CD14-positive monocyte (primary cell): ENCODE data around the gene GOLPH3L. TPM values are rescaled to one million over a fixed set of nuclear protein-coding genes. Genes with fewer than 3 reads are reported as not detected.
A peak's percentile ranks its signal among the peaks of the same experiment; 100 is the strongest.
"Not testable (repeated sequence)": the region's sequence is repeated elsewhere in the genome, so short reads cannot be mapped to it uniquely, and the experiment has no call there.

Experiments
- DNase-seq, 3 donors: peaks; one replicate each; pipeline ENCODE4 v3.0.0-alpha.2; 2011 to 2022
- H2AFZ ChIP-seq: 2 replicates; pipeline ENCODE4 v1.6.0; 2012; ENCODE audit warnings: mild to moderate bottlenecking, low read depth, low read length, inconsistent platforms; ENCODE audit not compliant: insufficient read depth, poor library complexity, severe bottlenecking
- H3K27ac ChIP-seq, 2 donors: 1 replicate in 1 of 2; 2 replicates in 1 of 2; pipeline ENCODE4 v1.5.1; 2012 to 2013; ENCODE audit warnings: low read length in 2 of 2, control low read depth in 1 of 2, inconsistent platforms in 1 of 2, low read depth in 1 of 2, mild to moderate bottlenecking in 1 of 2
- H3K27me3 ChIP-seq, 2 donors: one replicate each; pipeline versions ENCODE4 v1.6.0 to v1.6.1; 2011 to 2013; ENCODE audit warnings: low read length in 2 of 2; ENCODE audit not compliant: control insufficient read depth in 2 of 2, insufficient read depth in 2 of 2
- H3K36me3 ChIP-seq, 2 donors: replicated peaks in 1 of 2; 1 replicate in 1 of 2; 2 replicates in 1 of 2; pipeline versions ENCODE4 v1.5.1 to v1.6.1; 2012 to 2013; ENCODE audit warnings: low read length in 2 of 2, control low read depth in 1 of 2, inconsistent platforms in 1 of 2, mild to moderate bottlenecking in 1 of 2; ENCODE audit not compliant: insufficient read depth in 2 of 2, control insufficient read depth in 1 of 2
- H3K4me1 ChIP-seq, 2 donors: 1 replicate in 1 of 2; 2 replicates in 1 of 2; pipeline versions ENCODE4 v1.5.1 to v1.6.1; 2012 to 2013; ENCODE audit warnings: low read length in 2 of 2, control low read depth in 1 of 2, inconsistent platforms in 1 of 2, mild to moderate bottlenecking in 1 of 2, moderate library complexity in 1 of 2; ENCODE audit not compliant: insufficient read depth in 2 of 2, control insufficient read depth in 1 of 2
- H3K4me2 ChIP-seq: replicated peaks from 2 replicates; pipeline ENCODE3; 2012; ENCODE audit warnings: low read length, moderate library complexity, mild to moderate bottlenecking; ENCODE audit not compliant: poor library complexity, severe bottlenecking; ENCODE audit errors: extremely low read depth
- H3K4me3 ChIP-seq, 3 experiments: fragments of 200-600 bp in 1 of 3; sonication (generic) in 1 of 3; replicated peaks in 1 of 3; 1 replicate in 2 of 3; 2 replicates in 1 of 3; pipeline ENCODE4 v1.5.1; 2011 to 2013; ENCODE audit warnings: low read length in 3 of 3, mild to moderate bottlenecking in 3 of 3, control low read depth in 2 of 3, low read depth in 2 of 3, inconsistent platforms in 1 of 3, moderate library complexity in 1 of 3
- H3K79me2 ChIP-seq: 2 replicates; pipeline ENCODE4 v1.6.0; 2012; ENCODE audit warnings: mild to moderate bottlenecking, control low read depth, inconsistent platforms, low read length, moderate library complexity; ENCODE audit not compliant: insufficient read depth
- H3K9ac ChIP-seq: 2 replicates; pipeline ENCODE4 v1.6.0; 2017; ENCODE audit warnings: low read length, mild to moderate bottlenecking; ENCODE audit not compliant: insufficient read depth, poor library complexity, severe bottlenecking
- H3K9me3 ChIP-seq, 2 donors: replicated peaks in 1 of 2; 1 replicate in 1 of 2; 2 replicates in 1 of 2; pipeline versions ENCODE4 v1.5.1 to v1.6.1; 2012 to 2013; ENCODE audit warnings: low read length in 2 of 2, control low read depth in 1 of 2; ENCODE audit not compliant: control insufficient read depth in 1 of 2, insufficient read depth in 1 of 2
- H4K20me1 ChIP-seq: 2 replicates; pipeline ENCODE4 v1.6.0; 2012; ENCODE audit warnings: mild to moderate bottlenecking, low read length, control low read depth, moderate library complexity; ENCODE audit not compliant: insufficient read depth
- H3K27ac Mint-ChIP-seq, 7 donors: one replicate each; pipeline ENCODE4 v1.8.0; 2020; ENCODE audit warnings: mild to moderate bottlenecking in 7 of 7, mixed read lengths in 7 of 7, moderate library complexity in 6 of 7, inconsistent platforms in 2 of 7
- H3K27me3 Mint-ChIP-seq, 3 donors: one replicate each; pipeline ENCODE4 v1.8.0; 2021 to 2022; ENCODE audit warnings: low read depth in 3 of 3, mild to moderate bottlenecking in 3 of 3, mixed read lengths in 3 of 3, moderate library complexity in 3 of 3, inconsistent platforms in 1 of 3
- H3K36me3 Mint-ChIP-seq, 2 donors: one replicate each; pipeline ENCODE4 v1.8.0; 2020; ENCODE audit warnings: mixed read lengths in 2 of 2, inconsistent platforms in 1 of 2, mild to moderate bottlenecking in 1 of 2
- H3K4me1 Mint-ChIP-seq: one replicate; pipeline ENCODE4 v1.8.0; 2020; ENCODE audit warnings: mild to moderate bottlenecking, mixed read lengths
- H3K4me3 Mint-ChIP-seq, 2 donors: one replicate each; pipeline ENCODE4 v1.8.0; 2020; ENCODE audit warnings: mild to moderate bottlenecking in 2 of 2, mixed read lengths in 2 of 2, moderate library complexity in 1 of 2
- H3K9me3 Mint-ChIP-seq, 7 donors: one replicate each; pipeline ENCODE4 v1.8.0; 2020 to 2022; ENCODE audit warnings: mixed read lengths in 7 of 7, mild to moderate bottlenecking in 6 of 7, moderate library complexity in 6 of 7, inconsistent platforms in 2 of 7
- WGBS: methylation state at CpG from one replicate; pipeline ENCODE4 v1.1.5; 2013; ENCODE audit warnings: missing lambda C conversion rate; ENCODE audit not compliant: insufficient coverage; 5-methylcytosine and 5-hydroxymethylcytosine counted together
- intact Hi-C, 2 donors: fragments of 100-400 bp; cut with micrococcal nuclease; formaldehyde crosslinking; loops; one replicate each; pipeline versions ENCODE4 v1.15.0 to v1.15.1; 2023
- polyA plus RNA-seq, 3 donors: library from polyadenylated mRNA; depleted of rRNA in 1 of 3; unstranded in 2 of 3; stranded (reverse) in 1 of 3; fragments of 300-500 nt in 2 of 3; fragments of >200 nt in 1 of 3; fragmentation: Illumina TruSeq in 2 of 3; gene quantifications; 1 replicate in 2 of 3; 2 replicates in 1 of 3; pipeline ENCODE4 v1.2.3, GENCODE V29; 2012 to 2021
- TF ChIP-seq, protein P1 (sequence below): fragments of 200-600 bp; IDR thresholded peaks from one replicate; pipeline ENCODE4 v1.8.0; 2022; ENCODE audit warnings: antibody characterized with exemption, mild to moderate bottlenecking

The GOLPH3L gene
- polyA plus RNA-seq, 3 donors = 1.5 to 9.7 (median 4.7) TPM

DNA sequence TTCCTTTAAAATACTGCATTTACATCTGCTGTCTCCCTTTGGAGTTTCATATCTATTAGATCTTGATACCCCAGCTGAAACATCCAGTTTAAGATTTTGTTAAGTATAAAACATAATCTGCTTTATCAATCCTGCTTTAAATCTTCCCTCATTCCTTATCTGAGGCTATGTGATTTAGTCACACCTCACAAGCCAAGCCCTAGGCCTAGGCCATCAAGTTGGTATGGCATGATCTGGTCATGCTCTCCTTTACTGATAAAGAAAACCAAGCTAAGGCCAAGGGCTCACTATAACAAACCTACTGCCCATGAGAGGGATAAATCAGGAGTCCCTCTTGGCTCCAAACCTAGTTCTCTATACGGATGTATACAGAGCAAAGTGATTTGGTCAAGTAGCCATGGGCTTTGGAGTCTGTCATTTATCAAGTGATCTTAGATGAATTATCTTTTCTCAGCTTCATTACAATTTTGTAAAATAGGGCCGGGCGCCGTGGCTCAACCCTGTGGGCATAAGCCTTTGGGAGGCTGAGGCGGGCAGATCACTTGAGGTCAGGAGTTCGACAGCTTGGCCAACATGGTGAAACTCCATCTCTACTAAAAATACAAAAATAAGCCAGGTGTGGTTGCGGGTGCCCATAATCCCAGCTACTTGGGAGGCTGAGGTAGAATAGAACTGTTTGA is 90.4 kb downstream of the GOLPH3L start:
- Mint-ChIP-seq H3K36me3 (peaks cover 3 to 7% of the 10 kb centered on the region in 2 donors), H3K27me3 (peaks cover 0 to 2% (median 0%) of the 10 kb centered on the region in 3 donors), H3K4me1 (peaks cover 44% of the 10 kb centered on the region), H3K4me3 (no peak overlapping the region), H3K27ac (peak overlapping the region; percentile 42 to 96 (median 74)), H3K9me3 (no peaks in the 10 kb centered on the region)
- TF ChIP-seq, protein P1, sequence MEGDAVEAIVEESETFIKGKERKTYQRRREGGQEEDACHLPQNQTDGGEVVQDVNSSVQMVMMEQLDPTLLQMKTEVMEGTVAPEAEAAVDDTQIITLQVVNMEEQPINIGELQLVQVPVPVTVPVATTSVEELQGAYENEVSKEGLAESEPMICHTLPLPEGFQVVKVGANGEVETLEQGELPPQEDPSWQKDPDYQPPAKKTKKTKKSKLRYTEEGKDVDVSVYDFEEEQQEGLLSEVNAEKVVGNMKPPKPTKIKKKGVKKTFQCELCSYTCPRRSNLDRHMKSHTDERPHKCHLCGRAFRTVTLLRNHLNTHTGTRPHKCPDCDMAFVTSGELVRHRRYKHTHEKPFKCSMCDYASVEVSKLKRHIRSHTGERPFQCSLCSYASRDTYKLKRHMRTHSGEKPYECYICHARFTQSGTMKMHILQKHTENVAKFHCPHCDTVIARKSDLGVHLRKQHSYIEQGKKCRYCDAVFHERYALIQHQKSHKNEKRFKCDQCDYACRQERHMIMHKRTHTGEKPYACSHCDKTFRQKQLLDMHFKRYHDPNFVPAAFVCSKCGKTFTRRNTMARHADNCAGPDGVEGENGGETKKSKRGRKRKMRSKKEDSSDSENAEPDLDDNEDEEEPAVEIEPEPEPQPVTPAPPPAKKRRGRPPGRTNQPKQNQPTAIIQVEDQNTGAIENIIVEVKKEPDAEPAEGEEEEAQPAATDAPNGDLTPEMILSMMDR = no peak
- Histone ChIP-seq H2AFZ (no peak overlapping the region), H3K4me1 (peaks cover 38 to 46% of the 10 kb centered on the region in 2 donors), H3K36me3 (no peaks in the 10 kb centered on the region), H3K9ac (no peak overlapping the region), H3K4me2 (no peak overlapping the region), H3K4me3 (no peak overlapping the region), H3K27ac (peak overlapping the region in 1 of 2 donors; percentile 34), H3K79me2 (peaks cover 15% of the 10 kb centered on the region), H4K20me1 (no peaks in the 10 kb centered on the region), H3K27me3 (no peaks in the 10 kb centered on the region), H3K9me3 (no peaks in the 10 kb centered on the region)
- WGBS = 94% methylated on average over 3 of the region's 7 CpGs
- DNase-seq = no peak
- intact Hi-C loops = no loop called here

DNA sequence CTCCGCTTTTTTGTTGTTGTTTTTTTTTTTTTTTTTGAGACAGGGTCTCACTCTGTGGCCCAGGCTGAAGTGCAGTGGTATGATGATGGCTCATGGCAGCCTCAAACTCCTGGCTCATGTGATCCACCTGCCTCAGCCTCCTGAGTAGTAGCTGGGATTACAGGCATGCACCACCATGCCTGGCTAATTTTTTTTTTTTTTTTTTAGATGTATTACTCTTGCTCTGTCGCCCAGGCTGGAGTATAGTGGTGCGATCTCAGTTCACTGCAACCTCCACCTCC is 91.6 kb downstream of the GOLPH3L start:
- intact Hi-C loops = not testable (repeated sequence)

More for the DNA sequence above, 91.6 kb downstream of the GOLPH3L start:
- not testable (repeated sequence) for H3K4me3 Mint-ChIP-seq, H3K4me2 ChIP-seq, H3K27me3 ChIP-seq, DNase-seq, H2AFZ ChIP-seq, H3K9me3 ChIP-seq, H3K27me3 Mint-ChIP-seq, H3K36me3 ChIP-seq, H3K4me3 ChIP-seq, H4K20me1 ChIP-seq, H3K36me3 Mint-ChIP-seq, H3K9me3 Mint-ChIP-seq
- Mint-ChIP-seq H3K4me1 (peaks cover 37% of the 10 kb centered on the region), H3K27ac (peak overlapping the region; percentile 92 to 98 (median 94))
- peaks cover 31 to 41% of the 10 kb centered on the region in 2 donors for H3K4me1 ChIP-seq
- no CpG with 5 or more reads among the region's 3 CpGs for WGBS
- H3K79me2 ChIP-seq = peaks cover 13% of the 10 kb centered on the region
- H3K9ac ChIP-seq = peak overlapping the region; percentile 35
- H3K27ac ChIP-seq = peak overlapping the region; percentile 59 to 86
